HuH-7.5 (cell line): ENCODE measurements around the gene SREBF1.

ENCODE experiments used
- DNase-seq: peaks from one replicate; pipeline ENCODE4 v3.0.0; 2011; ENCODE audit warnings: low spot score

Gene SREBF1

DNA sequence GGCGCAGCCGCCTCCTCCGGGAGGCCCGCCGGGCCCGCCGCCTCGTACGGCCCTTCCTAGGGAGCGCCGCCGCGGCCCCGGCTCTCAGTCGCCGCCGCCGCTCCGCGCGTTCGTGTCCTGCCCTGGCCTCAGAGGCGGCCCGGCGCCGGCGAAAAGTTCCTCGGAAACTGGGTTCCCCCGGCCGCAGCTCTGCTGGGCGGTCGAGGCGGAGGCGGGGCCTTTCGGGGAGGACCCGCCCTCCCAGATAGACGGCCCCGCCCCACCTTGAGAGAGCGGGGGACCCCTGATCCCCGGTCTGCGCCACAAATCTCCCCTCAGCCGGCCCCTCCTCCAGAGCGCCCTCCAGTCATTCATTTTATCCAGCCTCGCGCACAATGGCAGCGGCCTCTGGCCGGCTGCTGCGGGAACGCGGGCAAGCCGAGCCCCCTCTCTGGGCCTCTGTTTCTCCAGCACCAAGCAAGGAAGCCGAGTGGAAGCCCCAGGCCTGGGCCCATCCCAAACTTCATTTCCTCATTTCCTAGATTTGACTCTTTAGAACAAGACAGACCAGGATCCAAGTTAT lies at the start of gene SREBF1:
Gene SREBF1, minus strand, starts transcription at position 169 of the 562 bp plus-strand sequence. CDS start 169 bp downstream, outside the sequence.
- peak; percentile 66 for DNase-seq

DNA sequence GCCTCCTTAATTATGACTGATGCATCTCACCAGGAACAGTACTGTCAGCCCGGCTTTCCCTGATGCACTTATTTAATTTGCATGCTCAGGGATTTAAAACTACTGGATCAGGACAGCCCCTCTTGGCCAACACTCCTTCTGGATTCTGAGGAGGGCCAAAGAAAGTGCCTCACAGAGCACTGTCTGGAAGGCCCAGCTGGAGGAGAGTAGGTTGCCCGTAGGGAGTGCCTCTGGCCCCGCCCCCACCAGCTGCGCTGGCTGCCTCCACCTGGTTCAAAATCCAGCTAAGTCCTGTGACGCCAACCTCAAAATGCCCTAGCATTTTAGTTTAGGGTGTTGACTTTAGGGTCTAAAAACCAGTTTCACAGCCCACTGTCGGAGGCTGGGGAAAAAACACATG lies 49.4 kb upstream of the SREBF1 start:
- no peak for DNase-seq

DNA sequence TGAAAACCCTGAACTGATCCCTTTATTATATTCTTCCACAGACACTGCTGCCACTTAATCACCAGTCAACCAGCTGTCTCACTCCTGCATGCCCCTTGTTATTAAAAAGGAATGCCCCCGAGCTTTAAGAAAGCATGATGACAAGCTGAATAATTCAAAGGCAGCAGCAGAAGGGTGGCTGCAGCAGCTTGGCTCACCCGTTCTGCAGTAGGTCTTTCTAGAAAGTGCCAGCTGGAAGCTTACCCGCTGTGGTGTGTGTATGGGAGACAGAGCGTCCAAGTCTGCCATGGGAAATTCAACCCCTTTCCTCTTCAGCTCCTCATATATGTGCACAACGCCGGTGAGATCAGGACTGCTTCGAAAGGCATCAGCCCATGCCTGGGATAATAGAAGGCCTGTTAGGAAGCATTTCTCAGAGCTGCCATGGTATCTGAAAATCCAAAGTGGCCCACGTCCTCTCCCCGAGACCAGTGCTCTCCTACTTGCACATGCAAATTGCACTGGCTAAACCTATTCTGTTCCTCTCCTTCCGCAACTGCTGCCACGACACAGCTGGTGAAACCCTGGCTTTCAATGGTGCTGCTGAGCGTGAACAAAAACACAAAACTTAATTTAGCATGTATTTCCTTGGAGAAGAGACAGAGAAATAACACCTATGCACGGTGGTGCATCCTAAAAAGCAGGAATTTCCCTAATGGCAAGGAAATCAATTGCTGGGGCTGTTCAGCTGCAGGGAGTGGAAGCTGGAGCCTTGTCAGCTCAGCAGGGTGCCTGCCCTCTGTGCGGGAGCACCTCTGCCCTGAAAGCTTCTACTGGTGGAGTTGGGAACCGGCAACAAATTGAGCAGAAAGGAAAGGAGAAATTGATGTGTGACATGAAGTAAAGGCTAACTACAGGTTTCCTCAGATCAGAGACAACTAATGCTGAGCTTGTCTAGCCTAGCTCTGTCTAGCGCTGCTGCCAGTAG lies 47.9 kb upstream of the SREBF1 start:
- no peak for DNase-seq

DNA sequence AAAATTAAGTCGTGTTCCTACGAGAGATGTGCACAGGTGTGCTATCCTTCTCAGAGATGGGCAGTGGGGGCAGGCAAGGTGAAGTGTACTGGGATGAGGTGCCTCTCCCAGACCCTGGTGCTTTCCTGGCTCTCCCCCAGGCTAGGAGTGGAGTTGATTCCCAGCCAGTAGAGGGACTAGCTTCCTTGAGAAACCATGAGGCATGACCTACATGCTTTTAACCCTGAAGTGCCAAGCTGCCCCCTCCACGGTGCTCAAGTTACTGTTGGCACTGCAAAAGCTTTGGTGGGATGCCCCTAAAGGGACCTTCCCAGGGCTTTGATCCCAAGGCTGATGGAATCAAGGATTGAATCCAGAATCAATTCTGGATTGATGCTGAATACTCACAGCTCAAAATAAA lies 47.0 kb upstream of the SREBF1 start:
- no peak for DNase-seq

DNA sequence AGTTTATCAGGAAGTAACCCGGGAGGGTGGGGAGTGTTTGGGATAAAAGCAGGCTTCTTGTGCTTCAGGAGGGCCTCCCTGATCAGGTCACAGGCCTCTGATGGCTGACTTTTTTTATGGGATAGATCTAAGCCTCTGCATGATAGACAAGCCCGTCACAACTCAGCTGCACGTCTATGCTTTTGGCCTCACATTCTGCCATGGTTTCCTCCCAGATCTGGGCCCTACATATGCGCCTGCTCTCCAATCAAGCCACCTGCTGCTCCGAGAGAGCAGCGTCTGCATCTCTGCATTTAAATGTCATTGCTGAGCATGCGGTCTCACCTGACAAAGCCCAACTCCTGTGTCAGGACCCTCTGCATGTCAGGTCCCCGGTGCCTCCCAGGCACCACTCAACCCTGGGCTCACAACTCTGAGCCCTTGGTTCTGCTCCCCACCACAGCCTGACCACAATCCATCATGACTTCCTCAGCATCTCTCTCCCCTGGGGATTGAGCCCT lies 45.3 kb upstream of the SREBF1 start:
- no peak for DNase-seq

DNA sequence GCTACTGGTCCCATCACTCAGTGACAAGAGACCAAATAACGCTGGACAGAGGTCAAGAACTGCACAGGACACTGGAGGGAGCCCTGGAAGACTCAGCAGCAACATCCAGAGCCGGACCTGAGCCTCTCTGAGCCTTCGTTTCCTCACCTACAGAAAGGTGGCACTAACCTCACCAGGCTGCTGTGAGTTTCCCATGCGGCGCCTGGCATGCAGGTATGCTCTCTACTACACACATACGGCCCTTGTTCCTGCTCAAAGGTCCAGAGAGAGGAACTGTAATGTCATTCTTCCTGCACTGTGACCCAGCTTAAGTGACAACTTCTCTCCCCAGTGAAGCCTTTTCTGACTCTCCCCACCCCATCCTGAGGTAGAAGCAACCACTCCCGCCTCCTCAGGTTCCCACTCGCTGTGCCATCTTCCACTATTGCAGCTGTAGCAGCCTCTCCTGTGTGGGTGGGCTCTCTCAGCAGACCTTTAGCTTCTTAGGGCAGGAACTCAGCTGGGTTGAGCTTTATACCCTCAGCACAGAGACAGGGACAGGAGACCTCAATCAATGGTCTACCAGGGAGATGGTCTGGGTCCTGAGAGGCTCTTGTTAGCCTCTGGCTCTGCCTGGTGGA lies 43.9 kb upstream of the SREBF1 start:
- DNase-seq = no peak

DNA sequence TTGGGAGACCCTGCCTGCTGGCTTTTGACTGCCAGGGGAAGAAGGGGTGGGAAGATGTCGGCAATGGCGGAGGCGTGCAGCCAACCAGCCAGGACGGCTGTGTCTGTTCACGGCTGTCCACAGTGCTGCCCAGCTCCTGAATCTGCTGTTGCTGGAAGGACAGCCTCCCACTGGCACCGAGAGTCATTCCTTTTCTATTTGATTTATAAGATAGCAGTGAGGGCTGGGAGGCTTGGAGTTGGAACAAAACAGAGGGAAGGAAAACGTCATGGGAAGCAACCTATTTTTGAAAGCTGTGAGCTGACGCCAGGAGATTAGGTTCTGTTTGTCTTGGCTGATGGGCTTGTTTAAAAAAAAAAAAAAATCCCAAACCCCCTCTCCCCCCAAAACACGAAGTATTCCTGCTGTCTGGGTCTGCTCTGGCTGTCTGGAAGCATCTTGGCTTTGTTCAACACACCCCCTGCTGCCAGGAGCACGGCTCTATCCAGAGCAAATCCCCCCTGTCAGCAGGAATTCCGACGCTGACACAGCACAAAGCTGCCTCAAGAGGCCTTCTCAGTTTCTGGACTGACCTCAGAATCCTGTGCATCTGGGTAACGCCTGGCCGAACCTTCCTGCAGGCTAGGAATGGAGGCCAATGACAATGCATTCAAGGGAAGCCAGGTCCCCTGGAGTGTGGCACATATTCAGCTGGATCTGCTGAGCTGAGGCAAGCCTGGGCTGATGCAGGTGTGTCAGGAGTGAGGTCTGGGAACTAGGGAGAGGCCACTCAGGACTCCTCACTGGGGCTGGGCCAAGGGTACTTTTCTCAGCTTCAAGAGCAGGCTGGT lies 41.0 kb upstream of the SREBF1 start:
- no peak for DNase-seq

DNA sequence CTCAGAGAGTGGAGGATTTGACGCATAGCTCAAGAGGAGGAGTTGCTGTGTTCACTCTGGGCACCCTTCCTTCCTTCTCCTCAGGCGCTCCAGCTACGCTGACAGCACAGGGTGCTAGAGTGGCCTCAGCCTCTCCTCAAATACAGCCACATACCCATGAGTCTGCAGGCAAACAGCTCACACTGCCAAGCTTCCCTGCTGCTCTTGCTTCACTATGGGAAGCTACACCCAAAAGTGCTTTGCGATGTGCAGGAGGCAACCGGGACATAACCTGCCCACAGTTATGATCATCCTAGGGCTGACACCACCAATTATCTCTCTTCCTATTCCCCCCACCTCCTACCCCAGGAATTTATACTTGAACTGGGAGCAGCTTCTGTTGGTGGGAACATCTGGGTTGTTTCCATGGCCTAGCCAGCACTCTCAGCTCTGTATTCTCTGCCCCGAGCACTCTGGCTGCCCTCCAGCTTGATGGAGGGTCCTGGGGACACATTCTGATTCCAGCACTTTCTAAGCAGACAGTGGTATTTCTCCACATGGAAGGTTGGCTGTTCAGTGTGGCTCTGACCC lies 40.3 kb upstream of the SREBF1 start:
- DNase-seq = no peak

DNA sequence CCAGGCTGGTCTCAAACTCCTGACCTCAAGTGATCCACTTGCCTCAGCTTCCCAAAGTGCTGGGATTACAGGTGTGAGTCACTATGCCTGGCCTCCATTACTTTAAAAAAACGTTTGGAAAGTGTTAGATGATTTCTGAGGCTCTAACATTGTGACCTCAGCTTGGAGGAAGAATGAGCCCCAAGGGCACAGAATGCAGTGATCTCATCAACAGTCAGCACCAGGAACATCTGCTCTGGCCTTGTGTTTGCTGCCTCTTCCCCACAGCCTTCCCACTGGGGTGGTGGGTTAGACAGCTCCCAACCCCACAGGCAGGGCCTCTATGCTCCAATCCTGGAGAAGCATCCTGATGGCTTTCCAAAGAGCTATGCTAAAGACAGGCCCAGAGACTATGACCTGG lies 37.7 kb upstream of the SREBF1 start:
- no peak for DNase-seq

DNA sequence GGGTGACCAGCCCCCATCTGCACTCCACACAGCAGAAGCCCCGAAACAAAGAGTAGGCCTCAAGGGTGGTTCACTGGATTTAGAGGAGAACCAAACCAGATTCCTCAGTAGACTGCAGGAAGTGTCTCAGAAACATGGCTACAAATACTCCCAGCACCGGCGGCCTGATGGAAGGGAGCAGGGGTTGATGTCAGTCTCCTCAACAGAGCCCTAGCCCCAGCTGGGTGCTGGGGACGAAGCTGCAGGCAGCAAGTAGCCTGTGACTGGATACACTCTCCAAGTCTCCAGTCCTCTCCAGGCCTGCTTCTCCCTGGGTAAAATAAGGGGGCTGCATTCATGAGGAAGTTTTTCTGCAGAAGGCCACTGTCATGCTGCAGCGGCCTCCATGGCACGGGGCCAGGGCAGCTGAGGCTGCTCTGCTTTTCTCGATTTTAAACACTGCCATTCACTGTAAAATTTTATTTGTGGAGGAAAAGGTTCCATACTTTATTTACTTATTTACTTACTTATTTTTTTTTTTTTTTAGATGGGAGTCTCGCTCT lies 36.7 kb upstream of the SREBF1 start:
- no peak for DNase-seq

DNA sequence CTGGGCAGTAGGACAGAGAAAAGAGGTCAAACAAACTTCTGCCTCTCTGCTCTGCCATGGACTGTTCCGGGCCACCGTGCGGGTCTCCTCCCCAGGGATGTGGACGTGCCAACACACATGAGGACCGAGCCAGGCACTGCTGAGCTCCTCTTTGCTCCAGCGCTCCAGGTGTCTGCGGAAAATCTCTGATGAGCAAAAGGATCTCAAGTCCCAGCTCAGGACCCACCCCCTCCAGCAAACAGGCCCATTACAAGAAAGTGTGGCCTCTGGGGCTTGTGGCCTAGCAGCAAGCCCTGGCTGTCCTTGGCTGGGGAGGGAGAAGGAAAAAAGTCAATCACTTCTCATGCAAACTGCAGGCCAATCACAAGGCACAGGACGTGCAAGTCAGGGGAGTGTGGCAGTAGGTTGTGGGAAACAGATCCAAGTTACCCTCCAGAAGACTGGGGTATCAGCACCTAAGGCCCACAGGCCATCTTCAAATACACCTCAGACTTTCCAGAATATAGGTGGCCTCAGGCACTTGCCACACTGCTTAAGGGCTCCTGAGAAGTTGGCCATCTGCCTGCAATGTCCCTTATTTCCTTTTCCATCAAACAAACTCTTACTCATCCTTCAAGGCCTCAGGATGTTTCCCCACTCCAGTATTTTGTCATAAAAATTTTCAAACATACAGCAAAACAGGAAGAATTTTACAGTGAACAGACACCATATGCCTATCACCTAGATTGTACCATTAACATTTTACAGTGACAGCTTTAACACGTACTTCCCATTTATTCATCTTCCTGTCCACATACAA lies 36.0 kb upstream of the SREBF1 start:
- DNase-seq = no peak

DNA sequence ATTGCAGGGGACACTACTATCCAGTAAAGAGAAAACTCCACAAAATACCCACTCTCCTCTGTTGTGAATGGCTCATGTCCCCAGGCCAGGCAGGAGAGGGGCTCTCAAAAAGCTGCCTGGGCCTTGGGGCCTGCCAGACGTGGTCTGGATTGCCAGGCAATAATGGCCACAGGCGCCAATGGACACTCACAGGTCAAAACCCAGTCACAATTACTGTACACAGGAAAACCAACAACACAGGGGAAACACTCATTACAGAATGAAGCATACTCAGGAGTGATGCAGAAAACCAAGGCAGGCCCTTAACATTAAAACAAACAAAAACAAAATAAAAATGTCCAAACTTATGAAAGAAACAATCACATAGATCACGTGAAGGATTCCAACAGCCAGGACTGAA lies 35.1 kb upstream of the SREBF1 start:
- no peak for DNase-seq

DNA sequence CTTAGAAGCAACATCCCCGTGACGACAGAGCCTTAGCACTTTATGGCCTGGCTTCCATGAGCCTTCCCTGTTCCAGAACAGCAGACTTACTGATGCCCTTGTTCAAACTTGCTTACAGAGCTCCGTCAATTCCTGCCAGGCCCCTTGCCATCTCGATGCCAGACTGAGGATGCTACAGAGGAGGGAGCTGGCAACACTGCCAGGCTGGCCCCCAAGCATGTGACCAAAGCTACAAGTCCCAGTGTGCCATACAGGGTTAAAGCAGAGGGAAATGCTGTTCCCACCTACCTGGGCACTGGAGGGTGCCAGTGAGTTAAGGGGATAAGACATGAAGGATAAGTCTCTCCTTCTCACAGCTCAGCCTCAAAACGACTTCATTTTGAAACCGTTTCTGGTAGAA lies 33.5 kb upstream of the SREBF1 start:
- DNase-seq = no peak

DNA sequence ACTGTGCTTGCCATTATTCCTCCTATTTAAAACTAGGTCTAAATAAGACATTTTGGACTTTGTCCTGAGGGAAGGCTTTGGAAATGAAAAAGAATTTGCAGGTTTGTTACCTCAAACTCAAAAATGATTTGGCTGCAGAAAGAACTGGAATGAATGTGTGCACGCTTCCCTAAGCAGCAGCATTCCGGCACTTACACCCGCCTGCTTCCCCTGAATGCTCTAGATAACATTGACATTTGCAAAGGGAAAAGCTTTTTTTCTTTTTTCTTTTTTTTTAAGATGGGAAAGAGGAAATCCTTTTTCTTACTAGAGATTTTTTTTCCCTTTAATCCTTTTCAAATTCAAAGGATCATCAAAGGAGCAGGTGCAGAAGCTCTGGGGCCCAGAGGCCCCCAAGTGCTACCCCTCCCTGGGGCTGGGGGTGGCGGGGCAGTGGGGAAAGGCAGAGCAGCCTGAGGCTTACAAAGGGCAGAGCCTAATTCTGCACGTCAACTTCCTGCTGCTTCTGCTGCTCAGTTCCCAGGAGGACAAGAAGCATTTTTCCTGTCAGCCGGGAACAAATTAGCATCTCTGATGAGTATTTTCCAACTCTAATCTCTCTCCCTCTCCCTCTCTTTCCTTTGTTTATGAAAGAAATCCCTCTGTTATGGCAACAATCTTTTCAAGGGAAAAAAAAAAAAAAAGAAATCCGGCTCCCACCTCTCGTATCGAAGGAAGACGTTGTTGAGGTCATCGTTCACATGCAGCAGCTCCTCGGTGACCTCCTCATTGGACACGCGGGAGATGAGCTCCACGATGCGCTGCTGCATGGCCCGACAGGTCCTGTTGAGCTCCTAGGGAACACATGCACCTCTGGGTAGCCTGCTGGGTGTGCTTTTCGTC lies 32.1 kb upstream of the SREBF1 start:
- no peak for DNase-seq

DNA sequence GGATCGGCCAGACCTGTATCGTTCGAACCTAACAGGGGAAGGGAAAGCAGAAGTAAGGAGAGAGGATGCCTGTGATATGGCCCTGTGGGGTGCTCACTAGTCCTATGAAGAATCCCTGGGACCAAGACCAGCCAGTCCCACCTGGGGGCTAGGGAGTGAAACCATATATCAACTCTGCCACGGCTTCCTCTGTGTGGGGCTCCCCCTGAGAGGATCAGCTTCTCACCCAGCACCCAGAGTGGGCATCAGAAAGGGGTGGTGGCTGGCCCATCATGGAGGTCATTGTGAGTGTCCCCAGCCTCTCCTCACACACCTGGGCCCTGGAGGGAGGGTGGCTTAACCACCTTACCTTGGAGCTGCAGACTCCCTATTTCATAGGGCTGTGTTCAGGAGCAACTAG lies 30.1 kb upstream of the SREBF1 start:
- DNase-seq = no peak

DNA sequence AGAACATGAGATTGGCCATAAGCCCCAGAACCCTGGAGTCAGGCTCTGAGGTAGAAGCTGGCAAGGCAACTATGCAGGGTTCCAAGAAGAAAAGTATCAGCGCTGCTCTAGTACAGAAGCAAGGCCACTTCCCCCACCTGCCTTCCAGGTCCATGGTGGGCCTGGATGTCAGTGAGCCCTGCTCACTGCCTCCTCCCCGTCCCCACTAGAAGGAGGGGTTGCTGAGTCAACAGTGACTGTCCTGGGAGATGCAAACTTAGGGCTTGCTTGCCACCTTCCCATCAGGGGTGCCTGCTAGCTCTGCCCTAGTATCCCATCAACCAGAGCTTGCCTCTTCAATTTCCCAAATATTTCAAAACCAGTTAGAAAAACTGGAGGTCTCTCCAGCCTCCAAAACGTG lies 29.6 kb upstream of the SREBF1 start:
- DNase-seq = no peak

DNA sequence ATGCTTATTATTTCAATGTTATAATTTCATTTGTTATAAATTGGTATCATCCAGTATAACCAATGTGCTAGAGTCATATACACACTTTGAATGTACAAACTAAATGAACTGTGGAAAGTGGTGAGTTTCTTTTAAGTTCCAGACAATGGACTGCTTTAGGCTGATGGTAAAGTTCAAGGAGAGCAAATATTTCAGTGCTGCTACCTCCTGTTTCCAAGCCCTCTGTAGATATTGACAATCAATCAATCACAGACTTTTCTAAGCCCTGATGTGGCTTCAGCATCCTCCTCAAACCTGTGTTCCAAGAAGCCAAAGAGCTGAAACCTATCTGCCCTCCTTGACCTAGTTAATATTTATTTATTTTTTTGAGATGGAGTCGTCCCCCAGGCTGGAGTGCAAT lies 28.2 kb upstream of the SREBF1 start:
- DNase-seq = no peak

DNA sequence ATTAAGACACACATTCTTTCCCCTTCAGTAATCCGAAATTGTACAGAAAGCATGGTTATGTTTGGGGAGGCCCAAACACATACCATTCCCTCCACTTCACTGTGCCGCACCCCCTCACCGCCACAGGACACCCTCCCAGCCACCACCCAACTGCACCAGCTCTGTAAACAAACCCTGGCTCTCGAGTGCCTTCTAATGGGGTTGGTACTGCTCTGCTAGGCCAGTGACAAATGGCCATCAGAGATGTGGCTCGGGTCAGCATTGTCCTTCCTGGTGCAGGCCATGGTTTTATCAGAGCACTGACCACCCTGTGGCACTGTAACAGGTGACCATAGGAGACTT lies 24.0 kb upstream of the SREBF1 start:
- no peak for DNase-seq

DNA sequence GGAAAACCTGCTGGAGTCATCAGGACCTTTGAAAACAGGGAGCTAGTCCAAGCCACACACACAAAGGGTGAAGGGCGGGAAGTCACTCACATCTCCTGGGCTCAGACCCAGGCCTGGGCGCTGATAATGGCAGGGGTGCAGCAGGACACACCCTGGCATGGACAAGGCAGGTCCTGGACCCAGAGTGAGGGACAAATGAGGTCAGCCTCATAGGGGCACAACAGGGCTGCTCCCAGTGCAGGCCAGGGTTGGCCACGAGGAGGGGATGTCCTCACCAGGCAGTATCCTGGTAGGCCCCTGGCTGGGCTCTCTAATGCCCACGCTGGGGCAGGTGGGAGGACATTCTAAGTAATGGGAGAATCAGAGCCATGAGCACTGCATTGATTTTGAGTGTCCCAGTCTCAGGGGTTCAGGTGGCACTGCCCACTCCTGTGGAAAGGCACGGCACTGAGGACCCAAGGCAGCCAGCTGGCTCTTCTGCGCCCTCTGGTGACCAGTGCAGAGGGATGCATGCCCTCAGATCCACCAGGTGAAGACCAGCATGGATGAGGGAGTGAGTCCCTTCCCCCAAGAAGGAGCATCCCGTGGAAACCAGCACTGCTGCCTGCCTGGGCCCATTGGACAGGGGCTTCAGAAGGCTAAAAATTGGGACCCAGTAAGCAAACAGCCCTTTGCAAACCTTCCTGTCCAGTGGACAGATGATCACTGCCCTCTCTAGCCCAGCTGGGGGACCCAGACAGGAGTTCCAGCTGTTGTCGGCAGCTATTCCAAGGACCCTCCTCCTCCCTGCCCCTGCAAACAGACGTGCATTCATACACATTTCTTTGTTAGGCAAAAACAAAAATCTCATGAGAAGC lies 23.4 kb upstream of the SREBF1 start:
- peak; percentile 78 for DNase-seq
